ENCODE results near the gene KIF3B.
"Not testable (repeated sequence)": the region's sequence is repeated elsewhere in the genome, so short reads cannot be mapped to it uniquely, and the experiment has no call there.

Gene KIF3B

DNA sequence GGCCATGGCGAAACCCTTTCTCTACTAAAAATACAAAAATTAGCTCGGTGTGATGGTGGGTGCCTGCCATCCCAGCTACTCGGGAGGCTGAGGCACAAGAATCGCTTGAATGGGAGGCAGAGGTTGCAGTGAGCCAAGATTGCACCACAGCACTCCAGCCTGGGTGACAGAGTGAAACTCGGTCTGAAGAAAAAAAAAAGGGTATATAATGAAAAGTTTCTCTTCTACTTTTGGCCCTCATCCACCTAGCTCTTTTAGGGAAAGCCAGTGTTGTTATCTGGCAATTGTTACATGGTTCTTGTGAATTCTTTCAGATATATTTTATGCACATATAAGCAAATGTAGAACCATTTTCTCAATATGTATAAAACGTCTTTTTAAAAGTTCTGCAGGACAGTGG is 19.0 kb downstream of the KIF3B start:
- DNase-seq = no peak

DNA sequence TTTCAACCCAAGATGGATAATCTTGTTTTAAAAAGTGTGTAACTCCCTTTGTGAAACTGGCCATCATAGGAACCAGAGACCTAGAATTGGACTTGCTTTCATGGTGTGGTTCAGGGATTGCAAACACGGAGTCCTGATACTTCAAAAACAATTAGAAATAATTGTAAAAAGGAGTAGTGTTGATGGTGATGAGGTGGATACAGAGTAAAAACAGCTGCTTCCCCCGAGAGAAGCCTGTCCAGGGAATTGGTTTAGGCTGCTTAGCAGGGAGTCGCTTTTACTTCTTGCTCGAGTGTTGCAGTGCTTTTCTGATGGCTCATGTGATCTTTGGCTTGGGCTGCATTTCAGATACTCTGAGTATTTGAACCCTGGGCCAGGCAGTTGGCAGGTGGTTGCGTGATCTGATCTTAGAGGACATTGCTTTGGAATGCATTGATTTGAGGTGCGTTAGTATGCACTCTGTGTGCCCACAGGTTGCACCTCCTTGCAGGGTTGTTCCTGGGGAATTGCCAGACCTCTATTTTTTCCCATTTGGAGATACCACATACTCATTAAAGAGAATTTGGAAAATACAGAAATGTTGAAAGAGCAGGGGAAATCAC is 19.5 kb downstream of the KIF3B start:
- no peak for DNase-seq

GRCh38 chr20:32297439-32297838 is 20.0 kb downstream of the KIF3B start:
- DNase-seq = no peak

DNA sequence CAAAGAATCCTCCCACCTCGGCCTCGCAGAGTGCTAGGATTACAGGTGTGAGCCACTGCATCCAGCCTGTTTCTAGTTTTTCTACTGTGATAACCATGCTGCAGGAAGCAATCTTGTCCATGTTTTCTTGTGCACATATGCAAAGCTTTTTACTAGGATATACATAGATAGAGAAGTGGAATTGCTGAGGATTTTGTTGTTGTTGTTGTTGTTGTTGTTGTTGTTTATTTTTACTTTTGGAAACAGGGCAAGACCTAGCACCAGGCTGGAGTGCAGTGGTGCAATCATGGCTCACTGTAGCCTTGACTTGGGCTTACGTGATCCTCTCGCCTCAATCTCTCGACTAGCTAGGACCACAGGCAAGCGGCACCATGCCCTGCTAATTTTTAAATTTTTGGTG is 23.2 kb downstream of the KIF3B start:
- DNase-seq = no peak

DNA sequence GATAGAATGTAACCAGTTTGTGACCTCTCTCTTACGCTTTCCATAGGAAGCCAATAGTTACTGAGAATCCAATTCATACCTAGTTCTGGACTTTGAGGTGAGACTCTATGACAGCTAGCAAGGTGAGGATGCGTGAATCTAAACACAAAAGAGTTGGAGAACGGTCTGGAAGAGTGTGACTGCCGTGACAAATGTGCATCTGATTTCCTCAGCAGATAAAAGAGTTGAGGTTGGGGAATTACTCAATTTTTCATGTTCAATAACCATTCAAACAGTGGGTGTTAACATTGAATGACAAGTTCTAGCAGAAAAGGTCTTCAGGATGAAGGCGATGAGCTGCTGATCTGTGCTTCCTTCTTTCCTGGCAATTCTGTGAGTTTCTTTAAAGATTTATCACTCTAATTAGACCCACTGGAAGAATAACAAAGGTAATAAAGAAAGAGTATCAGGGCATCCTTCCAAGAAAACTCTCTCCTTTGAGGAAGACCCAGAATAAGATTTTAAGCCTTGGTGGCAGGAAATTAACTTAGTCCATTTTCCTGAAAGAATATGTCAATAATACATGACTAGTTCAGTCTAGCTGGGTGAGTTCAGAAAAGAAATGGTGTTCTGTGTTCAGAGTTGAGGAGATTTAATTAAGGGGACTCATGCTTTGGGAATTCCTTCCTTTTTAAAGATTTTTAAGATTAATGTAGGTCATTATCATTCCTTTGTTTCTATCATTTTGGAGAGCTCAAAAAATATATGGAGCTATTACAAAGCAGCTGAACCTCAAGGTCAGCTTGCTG is 24.5 kb downstream of the KIF3B start:
- no peak for DNase-seq

DNA sequence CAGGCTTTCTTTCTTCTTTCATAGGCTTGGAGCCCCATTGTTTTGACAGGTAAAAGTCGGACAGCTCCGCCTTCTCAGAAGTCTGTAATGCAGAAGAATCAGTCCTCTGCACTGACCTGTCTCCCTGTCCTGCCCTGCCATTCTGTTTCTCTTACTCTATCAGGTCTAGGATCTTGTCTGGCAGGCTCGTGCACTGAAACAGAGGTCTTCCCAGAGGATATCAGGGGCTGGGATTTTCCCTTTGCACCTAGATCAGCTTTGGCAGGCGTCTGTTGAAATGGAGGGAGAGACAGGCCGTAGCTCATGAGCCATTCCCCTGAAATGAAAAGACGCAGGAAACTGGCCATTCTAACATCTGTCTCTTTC is 25.0 kb downstream of the KIF3B start:
- no peak for DNase-seq

DNA sequence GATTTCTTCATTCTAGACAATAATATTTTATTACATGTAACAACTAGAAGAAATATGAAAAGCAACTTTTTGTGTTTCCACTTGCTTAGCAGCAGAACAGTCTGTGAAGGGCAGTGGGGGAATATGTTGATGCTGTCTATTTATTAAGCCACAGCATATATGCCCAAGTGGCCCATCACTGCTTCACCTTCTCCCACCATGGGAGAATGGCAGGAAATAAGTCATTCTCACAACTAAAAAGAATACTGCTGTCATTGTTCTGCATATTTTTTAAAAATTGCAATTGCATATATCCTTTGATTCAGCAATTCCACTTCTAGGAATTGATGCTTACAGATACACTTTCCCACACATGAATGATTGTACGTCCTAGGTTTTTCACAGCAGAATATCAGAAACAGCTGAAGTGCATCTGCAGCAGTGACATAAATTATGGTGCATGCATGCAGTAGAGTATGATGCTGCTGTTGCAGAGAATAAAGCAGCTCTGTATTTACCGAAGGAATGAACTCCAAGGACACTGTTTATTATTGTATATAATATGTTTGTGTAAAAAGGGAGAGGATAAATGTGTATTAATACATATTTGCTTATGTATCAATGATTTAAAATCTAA is 26.8 kb downstream of the KIF3B start:
- no peak for DNase-seq

- DNase-seq = no peak
Measured at GRCh38 chr20:32312718-32313424, 35.4 kb downstream of the KIF3B start.

GRCh38 chr20:32314768-32315167 is 37.3 kb downstream of the KIF3B start:
- no peak for DNase-seq

- no peak for DNase-seq
Measured at GRCh38 chr20:32315399-32315798, 37.9 kb downstream of the KIF3B start.

- no peak for DNase-seq
Measured at GRCh38 chr20:32315891-32316290, 38.4 kb downstream of the KIF3B start.

- no peak for DNase-seq
Measured at GRCh38 chr20:32316667-32317066, 39.2 kb downstream of the KIF3B start.

GRCh38 chr20:32319100-32319499 is 41.6 kb downstream of the KIF3B start:
- no peak for DNase-seq

GRCh38 chr20:32320305-32320704 is 42.9 kb downstream of the KIF3B start:
- DNase-seq = no peak

- DNase-seq = no peak
Measured at GRCh38 chr20:32321390-32321789, 43.9 kb downstream of the KIF3B start.

- not testable (repeated sequence) for DNase-seq
Measured at GRCh38 chr20:32322260-32322659, 44.8 kb downstream of the KIF3B start.

GRCh38 chr20:32323761-32324160 is 46.3 kb downstream of the KIF3B start:
- not testable (repeated sequence) for DNase-seq

DNA sequence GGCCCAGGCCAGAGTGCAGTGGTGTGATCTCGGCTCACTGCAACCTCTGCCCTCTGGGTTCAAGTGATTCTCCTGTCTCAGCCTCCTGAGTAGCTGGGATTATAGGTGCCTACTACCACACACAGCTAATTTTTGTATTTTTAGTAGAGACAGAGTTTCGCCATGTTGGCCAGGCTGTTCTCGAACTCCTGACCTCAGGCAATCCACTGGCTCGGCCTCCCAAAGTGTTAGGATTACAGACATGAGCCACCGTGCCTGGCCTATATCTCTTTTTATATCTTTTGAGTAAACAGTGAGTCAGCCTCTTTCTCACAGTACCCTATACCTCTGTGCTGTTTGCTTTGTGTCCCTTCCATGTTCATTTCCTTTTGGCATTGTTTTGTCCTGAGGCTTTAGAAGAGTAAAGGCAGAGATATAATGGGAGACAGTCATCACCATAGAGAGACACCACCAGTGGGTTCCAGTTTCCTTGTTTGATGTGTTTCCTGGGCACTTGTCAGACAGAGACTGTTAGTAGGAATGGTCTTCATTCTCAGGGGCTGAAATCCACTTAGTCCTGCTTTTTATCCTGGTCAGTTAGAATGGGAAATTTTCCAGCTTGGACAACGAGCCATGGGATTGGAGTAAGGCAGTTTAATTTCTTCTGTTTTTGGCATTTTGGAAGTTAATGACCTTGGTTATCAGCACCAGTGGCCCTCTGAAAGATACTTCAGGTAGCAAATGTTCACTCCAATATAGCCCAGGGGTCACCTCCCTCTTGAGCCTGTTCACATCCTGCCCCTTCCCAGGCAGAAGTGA is 48.5 kb downstream of the KIF3B start:
- no peak for DNase-seq

DNA sequence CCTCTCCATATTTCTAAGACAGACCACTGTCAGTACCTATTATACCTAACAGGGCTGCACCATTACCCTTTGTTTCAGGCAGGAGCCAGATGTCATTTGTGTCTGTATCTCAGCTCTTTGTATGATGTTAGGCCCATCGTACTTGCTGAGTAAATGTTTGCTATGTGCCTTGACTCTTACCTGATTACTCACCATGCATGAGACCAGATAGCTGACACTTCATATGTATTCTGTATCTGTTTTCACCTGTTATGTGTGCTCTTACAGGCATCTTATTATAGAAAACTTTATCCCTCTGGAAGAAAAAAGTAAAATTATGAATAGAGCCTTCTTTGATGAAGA is 49.0 kb downstream of the KIF3B start:
- no peak for DNase-seq

DNA sequence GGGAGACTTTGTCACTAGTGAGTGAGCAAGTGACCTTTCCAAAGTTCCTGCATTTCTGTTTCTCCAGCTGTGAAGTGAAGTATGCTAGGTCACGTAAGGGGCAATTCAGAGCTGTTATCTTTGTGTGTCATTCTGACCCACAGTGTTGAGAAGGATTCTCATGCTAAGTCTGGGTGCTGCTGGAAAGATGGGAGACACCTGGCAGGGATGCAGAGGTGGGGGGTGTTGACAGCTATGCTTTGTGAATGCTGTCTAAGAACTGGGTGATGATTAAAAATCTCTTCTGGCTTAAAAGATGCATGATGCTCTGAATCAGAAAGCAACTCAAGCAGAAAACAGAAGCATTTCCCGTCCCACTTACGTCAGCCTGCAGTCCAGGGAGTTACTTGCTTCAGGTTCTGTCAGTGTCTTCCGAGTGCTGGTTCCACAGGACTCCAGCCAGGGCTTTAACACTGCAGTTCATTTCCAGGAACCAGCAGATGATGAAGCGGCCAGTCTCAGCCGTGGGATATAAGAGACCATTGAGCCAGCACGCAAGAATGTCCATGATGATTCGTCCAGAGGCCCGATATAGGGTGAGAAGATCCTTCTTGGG is 49.7 kb downstream of the KIF3B start:
- DNase-seq = peak in 1 of 51 donors; percentile 22
